ENCODE results near the gene DAAM2. TPM values are rescaled to one million over a fixed set of nuclear protein-coding genes. Genes with fewer than 3 reads are reported as not detected.

Gene DAAM2
- total RNA-seq, 1 experiment from 2014 or later: 4.8 TPM

DNA sequence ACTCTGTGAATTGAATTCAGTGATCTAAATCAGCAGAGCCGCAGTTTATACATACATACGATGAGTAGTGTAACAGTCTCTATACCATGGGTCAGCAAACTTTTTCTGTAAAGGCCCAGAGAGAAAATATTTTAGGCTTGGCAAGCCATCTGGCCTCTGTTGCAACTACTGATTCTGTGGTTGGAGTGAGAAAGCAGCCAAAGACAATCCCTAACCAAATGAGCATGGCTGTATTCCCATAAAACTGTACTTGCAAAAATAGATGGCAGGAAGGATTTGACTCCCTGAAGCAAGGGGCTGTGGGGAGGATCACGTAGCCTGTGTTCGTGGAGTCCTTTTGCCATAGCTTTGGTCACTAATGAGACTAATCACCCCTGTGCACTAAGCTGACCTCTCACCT is 160.0 kb downstream of the DAAM2 start:
- TF ChIP-seq, protein P1, sequence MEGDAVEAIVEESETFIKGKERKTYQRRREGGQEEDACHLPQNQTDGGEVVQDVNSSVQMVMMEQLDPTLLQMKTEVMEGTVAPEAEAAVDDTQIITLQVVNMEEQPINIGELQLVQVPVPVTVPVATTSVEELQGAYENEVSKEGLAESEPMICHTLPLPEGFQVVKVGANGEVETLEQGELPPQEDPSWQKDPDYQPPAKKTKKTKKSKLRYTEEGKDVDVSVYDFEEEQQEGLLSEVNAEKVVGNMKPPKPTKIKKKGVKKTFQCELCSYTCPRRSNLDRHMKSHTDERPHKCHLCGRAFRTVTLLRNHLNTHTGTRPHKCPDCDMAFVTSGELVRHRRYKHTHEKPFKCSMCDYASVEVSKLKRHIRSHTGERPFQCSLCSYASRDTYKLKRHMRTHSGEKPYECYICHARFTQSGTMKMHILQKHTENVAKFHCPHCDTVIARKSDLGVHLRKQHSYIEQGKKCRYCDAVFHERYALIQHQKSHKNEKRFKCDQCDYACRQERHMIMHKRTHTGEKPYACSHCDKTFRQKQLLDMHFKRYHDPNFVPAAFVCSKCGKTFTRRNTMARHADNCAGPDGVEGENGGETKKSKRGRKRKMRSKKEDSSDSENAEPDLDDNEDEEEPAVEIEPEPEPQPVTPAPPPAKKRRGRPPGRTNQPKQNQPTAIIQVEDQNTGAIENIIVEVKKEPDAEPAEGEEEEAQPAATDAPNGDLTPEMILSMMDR (conservative IDR thresholded peaks at IDR 0.05; ENCODE audit: low read depth, low read length): no peak
- no peak for TF ChIP-seq EZH2 (IDR thresholded peaks at IDR 0.05; ENCODE audit: borderline replicate concordance, low read depth, low read length, poor library complexity, severe bottlenecking)
- POLR2A ChIA-PET (ENCODE audit: low non-redundant PET): no interaction called here
- CTCF ChIA-PET: no interaction called here
- no peak overlapping the region for H3K27ac ChIP-seq (ENCODE audit: low read depth, low read length, poor library complexity, severe bottlenecking)
- no peaks in the 10 kb centered on the region for H3K9me3 ChIP-seq (ENCODE audit: low read depth, low read length, poor library complexity, severe bottlenecking)
- intact Hi-C loops (cut with micrococcal nuclease; ENCODE audit: unreplicated experiment): no loop called here
- BruUV-seq (replicated peaks): no TSS peak
- no peaks in the 10 kb centered on the region for H3K4me1 ChIP-seq (ENCODE audit: insufficient read depth, low read length, poor library complexity, severe bottlenecking)
- H3K36me3 ChIP-seq (ENCODE audit: insufficient read depth, low read length, poor library complexity, severe bottlenecking): no peaks in the 10 kb centered on the region
- DNase-seq (ENCODE audit: low spot score): no peak
- no peak overlapping the region for H3K4me3 ChIP-seq (ENCODE audit: low read depth, low read length, poor library complexity, severe bottlenecking)
- peaks cover 13% of the 10 kb centered on the region for H3K27me3 ChIP-seq (replicated peaks; ENCODE audit: insufficient read depth, low read depth, low read length, poor library complexity)

DNA sequence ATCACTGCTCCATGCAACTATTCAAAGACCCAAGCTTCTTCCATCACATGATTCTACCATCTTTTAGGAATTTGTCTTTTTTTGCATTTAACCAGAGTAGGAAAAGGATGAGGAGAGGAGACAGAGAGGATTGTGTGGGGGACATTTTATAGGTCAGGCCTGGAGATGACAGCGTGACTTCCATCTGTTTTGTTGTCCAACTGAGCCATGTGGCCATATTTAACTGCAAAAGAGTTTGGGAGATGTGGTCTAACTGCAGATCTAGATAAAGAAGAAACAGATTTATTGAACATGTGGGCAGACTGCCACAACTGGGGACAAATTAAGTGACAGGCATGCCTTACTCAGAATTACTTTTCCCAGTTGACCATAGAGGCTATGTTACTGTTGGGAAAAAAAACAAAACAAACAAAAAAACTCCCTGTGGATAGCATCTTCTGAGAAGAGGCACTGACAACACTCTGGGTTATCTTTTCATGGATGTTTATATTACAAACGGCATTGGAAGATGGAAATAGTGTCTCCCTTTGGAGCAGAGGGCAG is 161.0 kb downstream of the DAAM2 start:
- no peaks in the 10 kb centered on the region for H3K4me1 ChIP-seq (ENCODE audit: insufficient read depth, low read length, poor library complexity, severe bottlenecking)
- H3K9me3 ChIP-seq (ENCODE audit: low read depth, low read length, poor library complexity, severe bottlenecking): no peaks in the 10 kb centered on the region
- intact Hi-C loops (cut with micrococcal nuclease; ENCODE audit: unreplicated experiment): no loop called here
- no peak overlapping the region for H3K4me3 ChIP-seq (ENCODE audit: low read depth, low read length, poor library complexity, severe bottlenecking)
- no TSS peak for BruUV-seq (replicated peaks)
- H3K27me3 ChIP-seq (replicated peaks; ENCODE audit: insufficient read depth, low read depth, low read length, poor library complexity): peaks cover 13% of the 10 kb centered on the region
- no peaks in the 10 kb centered on the region for H3K36me3 ChIP-seq (ENCODE audit: insufficient read depth, low read length, poor library complexity, severe bottlenecking)
- TF ChIP-seq, protein P1 (conservative IDR thresholded peaks at IDR 0.05; ENCODE audit: low read depth, low read length): no peak
- TF ChIP-seq EZH2 (IDR thresholded peaks at IDR 0.05; ENCODE audit: borderline replicate concordance, low read depth, low read length, poor library complexity, severe bottlenecking): no peak
- no peak overlapping the region for H3K27ac ChIP-seq (ENCODE audit: low read depth, low read length, poor library complexity, severe bottlenecking)
- ChIA-PET CTCF (no interaction called here), POLR2A (ENCODE audit: low non-redundant PET) (no interaction called here)
- DNase-seq (ENCODE audit: low spot score): no peak

Other genes with a start within 250 kb of the DAAM2 start
- gene KIF6, start 67.0 kb upstream of the DAAM2 start, total RNA-seq (2021): 2.7 and 3.3 TPM in 2 replicates
- 2.5 and 4.0 TPM in 2 replicates for gene MOCS1, start 142.1 kb downstream of the DAAM2 start, total RNA-seq (2021)

Measured in A673 (cell line).